Measurements from ENCODE around the gene CELA3A.
"Not testable (repeated sequence)": the region's sequence is repeated elsewhere in the genome, so short reads cannot be mapped to it uniquely, and the experiment has no call there.

CELA3A gene

DNA sequence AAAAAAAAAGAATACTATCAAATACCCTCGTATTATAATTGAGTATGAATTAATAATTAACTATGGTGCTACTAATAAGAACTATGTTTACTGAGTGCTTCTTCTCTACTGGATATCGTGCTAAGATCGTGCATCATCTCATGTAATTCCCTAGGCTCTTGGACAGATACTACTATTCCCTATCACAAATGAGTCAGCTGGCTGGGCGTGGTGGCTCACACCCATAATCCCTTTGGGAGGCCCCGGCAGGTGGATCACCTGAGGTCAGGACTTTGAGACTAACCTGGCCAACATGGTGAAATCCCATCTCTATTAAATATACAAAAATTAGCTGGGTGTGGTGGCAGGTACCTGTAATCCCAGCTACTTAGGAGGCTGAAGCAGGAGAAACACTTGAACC is 15.6 kb upstream of the CELA3A start:
- H3K4me3 ChIP-seq (ENCODE audit: low read depth, low read length), result not testable (repeated sequence)

GRCh38 chr1:21986386-21986785 is 15.1 kb upstream of the CELA3A start:
- H3K4me3 ChIP-seq (ENCODE audit: low read depth, low read length), result not testable (repeated sequence)

DNA sequence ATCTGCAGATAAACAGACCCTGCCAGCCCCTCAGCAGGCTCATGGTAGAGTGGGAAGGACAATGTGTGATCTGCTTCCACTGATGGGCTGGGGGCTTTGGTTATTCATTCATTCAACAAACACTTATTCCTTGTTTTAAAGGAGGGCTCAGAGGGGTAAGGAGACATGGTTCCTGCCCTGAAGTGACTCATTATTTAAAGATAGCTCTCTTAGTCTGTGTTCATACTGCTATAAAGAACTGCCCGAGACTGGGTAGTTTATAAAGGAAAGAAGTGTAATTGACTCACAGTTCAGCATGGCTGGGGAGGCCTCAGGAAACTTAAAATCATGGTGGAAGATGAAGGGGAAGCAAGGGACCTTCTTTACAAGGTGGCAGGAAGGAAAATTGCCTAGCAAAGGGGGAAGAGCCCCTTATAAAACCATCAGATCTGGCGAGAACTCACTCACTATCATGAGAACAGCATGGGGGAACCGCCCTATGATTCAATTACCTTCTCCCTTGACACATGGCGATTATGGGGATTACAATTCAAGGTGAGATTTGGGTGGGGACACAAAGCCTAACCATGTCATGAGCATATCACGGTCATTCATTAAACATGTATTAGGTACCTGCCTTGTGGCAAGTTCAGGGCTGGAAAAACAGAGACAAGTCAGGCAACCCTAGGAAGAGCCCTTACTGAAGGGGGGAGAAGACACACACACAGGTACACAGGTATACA is 11.6 kb upstream of the CELA3A start:
- not testable (repeated sequence) for H3K4me3 ChIP-seq (ENCODE audit: low read depth, low read length)

GRCh38 chr1:21992186-21992585 is 9.3 kb upstream of the CELA3A start:
- not testable (repeated sequence) for H3K4me3 ChIP-seq (ENCODE audit: low read depth, low read length)

DNA sequence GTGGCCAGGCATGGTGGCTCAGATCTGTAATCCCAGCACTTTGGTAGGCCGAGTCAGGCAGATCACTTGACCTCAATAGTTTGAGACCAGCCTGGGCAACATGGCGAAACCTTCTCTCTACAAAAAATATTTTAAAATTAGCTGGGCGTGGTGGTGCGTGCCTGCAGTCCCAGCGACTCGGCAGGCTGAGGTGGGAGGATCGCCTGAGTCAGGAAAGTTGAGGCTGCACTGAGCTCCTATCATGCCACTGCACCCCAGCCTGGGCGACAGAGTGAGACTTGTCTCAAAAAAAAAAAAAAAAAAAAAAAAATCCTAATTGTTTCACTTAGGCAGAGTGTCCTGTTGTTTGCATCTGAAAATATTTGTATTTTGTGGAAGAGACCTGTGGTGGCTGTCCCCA is 6.7 kb upstream of the CELA3A start:
- not testable (repeated sequence) for H3K4me3 ChIP-seq (ENCODE audit: low read depth, low read length)

- not testable (repeated sequence) for H3K4me3 ChIP-seq (ENCODE audit: low read depth, low read length)
Observed at GRCh38 chr1:21996663-21996970, 4.8 kb upstream of the CELA3A start.

DNA sequence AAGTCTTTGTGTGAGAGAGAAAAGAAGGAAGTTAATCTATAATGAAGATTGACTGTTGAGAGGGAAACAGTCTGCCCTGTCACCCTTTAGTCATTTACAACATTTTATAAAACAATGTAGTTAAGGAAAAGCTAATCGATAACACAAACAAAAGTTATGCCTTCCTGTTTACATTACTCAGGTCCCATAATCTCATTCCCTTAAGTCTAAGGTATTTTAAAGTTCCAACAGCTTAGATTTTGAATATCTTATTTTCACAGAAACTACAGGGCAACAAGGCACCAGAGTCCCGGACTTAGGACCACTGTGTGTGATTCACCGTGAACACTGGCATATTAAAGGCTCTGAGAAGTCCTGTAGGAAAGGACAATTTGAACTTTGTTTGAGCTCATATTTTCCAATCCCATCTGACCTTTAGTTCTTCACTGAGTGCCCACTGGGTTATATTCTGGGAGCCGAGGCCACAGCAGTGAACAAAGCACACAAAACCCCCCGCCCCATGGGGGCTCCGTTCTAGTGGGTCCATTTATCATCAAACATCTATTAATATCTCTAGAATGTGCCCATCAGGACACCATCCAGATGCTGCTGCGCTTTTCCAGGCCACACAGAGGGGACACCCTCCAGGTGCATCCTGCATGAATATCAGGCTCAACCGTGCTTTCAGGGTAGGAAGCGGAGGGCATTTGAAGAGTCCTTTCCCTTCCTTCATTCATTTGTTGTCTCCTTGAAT is 3.4 kb upstream of the CELA3A start:
- H3K4me3 ChIP-seq (ENCODE audit: low read depth, low read length), result not testable (repeated sequence)

- not testable (repeated sequence) for H3K4me3 ChIP-seq (ENCODE audit: low read depth, low read length)
Observed at GRCh38 chr1:21998624-21999294, 2.7 kb upstream of the CELA3A start.

DNA sequence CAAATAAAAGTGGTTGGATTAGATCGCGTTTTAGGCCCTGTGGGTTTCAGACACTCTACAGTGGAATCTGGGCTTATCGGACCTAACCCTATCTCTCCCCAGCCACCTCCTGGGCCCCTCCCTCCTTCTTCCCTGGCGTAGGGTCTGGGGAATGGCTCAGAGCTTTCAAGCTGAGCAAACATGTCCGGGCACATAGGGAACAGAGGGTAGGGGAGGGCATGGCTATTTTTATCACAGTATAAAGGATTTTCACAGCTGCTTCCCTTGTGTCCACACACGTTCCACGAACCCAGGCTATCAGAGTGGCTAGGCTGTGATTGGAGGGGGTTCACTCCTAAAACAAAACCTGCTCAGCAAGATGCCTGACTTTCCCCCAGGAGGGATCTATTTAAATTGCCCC is 1.8 kb upstream of the CELA3A start:
- not testable (repeated sequence) for H3K4me3 ChIP-seq (ENCODE audit: low read depth, low read length)

- H3K4me3 ChIP-seq (ENCODE audit: low read depth, low read length), result not testable (repeated sequence)
Observed at GRCh38 chr1:22002461-22002860, 1.0 kb downstream of the CELA3A start.

DNA sequence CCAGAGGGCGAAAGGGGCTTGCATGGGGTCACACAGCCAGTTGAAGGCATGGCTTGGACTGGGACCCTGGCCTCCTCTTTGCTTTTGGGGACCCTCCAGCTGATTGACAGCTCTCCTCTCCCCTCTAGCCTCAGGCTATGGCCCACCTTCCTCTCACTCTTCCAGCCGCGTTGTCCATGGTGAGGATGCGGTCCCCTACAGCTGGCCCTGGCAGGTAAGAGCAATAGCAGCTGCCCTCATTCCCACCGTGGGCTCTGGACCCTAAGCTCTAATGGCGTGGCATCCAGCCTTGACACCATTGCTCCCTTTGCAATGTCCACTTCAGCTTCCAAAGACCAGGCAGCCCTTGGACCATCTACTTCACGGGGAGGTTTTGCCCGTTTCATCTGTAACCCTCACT is 1.4 kb downstream of the CELA3A start:
- H3K4me3 ChIP-seq (ENCODE audit: low read depth, low read length), result not testable (repeated sequence)

DNA sequence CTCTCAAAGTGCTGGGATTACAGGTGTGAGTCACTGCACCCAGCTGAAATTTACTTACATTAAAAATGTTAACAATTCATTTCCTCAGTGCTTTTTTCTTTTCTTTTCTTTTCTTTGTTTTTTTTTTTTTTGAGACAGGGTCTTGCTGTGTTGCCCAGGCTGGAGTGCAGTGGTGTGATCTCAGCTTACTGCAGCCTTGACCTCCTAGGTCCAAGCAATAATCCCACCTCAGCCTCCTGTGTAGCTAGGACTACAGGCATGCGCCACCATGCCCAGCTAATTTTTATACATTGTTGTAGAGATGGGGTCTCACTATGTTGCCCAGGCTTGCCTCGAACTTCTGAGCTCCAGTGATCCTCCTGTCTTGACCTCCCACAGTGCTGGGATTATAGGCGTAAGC is 2.5 kb downstream of the CELA3A start:
- H3K4me3 ChIP-seq (ENCODE audit: low read depth, low read length), result not testable (repeated sequence)

DNA sequence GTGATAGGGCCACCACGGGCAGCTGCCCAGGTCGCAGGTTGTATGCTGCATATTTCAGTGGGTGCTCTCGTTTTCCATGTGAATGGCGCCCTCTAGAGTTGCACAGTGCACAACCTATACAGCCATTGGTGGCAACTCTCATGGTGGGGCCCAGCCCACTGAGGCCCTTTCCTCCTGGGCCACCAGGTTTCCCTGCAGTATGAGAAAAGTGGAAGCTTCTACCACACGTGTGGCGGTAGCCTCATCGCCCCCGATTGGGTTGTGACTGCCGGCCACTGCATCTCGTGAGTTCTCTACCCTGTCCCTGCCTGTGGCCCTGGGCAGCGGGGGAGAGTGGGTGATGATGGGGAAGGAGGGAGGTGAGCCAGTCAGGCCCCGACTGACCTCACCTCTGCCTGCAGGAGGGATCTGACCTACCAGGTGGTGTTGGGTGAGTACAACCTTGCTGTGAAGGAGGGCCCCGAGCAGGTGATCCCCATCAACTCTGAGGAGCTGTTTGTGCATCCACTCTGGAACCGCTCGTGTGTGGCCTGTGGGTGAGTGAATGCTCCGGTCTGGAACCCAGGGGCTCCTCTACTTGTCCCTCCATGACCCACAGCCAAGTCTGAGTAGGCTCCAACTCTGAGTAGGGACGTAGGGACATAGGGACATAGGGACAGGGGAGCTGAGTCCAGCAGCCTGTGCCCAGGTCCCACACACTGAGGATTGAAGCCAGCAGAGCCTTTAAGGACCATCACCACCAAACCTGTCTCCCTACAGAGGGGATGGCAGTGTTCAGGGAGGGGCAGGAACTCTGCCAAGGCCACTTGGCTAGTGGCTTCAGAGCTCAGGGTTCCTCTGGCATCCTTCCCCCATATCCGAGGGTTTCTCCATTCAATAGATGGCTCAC is 4.0 kb downstream of the CELA3A start:
- H3K4me3 ChIP-seq (ENCODE audit: low read depth, low read length), result not testable (repeated sequence)

- H3K4me3 ChIP-seq (ENCODE audit: low read depth, low read length), result not testable (repeated sequence)
Observed at GRCh38 chr1:22006736-22007135, 5.3 kb downstream of the CELA3A start.

DNA sequence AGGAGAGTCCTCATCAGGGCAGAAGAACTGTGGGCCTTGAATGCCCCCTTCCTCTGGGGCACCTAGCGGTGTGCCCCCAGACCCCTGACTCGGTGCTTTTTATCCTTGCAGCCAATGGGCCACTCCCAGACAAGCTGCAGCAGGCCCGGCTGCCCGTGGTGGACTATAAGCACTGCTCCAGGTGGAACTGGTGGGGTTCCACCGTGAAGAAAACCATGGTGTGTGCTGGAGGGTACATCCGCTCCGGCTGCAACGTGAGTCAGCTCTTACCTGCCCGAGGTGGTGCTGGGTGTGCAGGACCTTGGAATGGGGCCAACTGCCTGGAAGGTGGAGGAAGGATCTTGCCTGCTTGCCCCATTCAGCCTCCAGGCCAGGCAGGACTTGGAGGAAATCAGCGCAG is 5.8 kb downstream of the CELA3A start:
- not testable (repeated sequence) for H3K4me3 ChIP-seq (ENCODE audit: low read depth, low read length)

DNA sequence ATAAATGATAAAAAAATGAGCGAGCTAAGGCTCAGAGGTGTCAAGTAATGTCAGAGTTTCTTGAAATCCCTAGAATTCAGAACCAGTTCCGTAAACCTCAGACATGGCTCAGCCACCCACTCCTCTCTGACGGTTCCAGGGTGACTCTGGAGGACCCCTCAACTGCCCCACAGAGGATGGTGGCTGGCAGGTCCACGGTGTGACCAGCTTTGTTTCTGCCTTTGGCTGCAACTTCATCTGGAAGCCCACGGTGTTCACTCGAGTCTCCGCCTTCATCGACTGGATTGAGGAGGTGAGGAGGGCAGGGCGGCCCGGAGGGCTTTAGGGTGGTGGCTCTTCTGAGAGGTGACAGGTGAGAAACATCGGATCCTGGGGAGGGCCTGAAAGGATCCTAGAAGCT is 8.1 kb downstream of the CELA3A start:
- H3K4me3 ChIP-seq (ENCODE audit: low read depth, low read length), result not testable (repeated sequence)

- H3K4me3 ChIP-seq (ENCODE audit: low read depth, low read length), result not testable (repeated sequence)
Observed at GRCh38 chr1:22012752-22013151, 11.3 kb downstream of the CELA3A start.

- not testable (repeated sequence) for H3K4me3 ChIP-seq (ENCODE audit: low read depth, low read length)
Observed at GRCh38 chr1:22014575-22015206, 13.2 kb downstream of the CELA3A start.
